IMR-90 (cell line): ENCODE results near the gene WRAP73. TPM values are rescaled to one million over a fixed set of nuclear protein-coding genes. Genes with fewer than 3 reads are reported as not detected.

Experiments
- ATAC-seq: fragments of 200-7000 bp; cut with Tn5 transposase; 2 replicates; pipeline ENCODE4 v1.9.1; 2020; ENCODE audit warnings: low read depth, mild to moderate bottlenecking, moderate library complexity
- BruUV-seq: library from RNA; stranded (reverse); fragments of 400-500 nt; replicated peaks from 2 replicates; lab custom pipeline; 2021; lab: Mats Ljungman, UMichigan
- CTCF ChIA-PET: fragments of 300-600 bp; formaldehyde crosslinking; extraction: SDS; loops from one replicate; lab custom pipeline; 2021; ENCODE audit warnings: antibody characterized with exemption; lab: Yijun Ruan, JAX
- POLR2A ChIA-PET: fragments of 300-600 bp; sonication (Branson Sonifier 250); formaldehyde crosslinking; loops from one replicate; lab custom pipeline; 2022; ENCODE audit warnings: antibody characterized with exemption; ENCODE audit not compliant: unreplicated experiment; lab: Charles Lee
- DNase-seq: peaks from one replicate; pipeline ENCODE4 v3.0.0; 2013
- H2AFZ ChIP-seq: replicated peaks from 2 replicates; pipeline ENCODE3; 2013; ENCODE audit warnings: low read length, mild to moderate bottlenecking; ENCODE audit not compliant: poor library complexity
- H2AK5ac ChIP-seq: 2 replicates; pipeline ENCODE4 v1.6.1; 2013; ENCODE audit warnings: low read depth, low read length, inconsistent platforms
- H2AK9ac ChIP-seq: replicated peaks from 2 replicates; pipeline ENCODE3; 2013; ENCODE audit warnings: mild to moderate bottlenecking, low read depth, low read length, moderate library complexity; ENCODE audit not compliant: poor library complexity
- H2BK120ac ChIP-seq: 2 replicates; pipeline ENCODE4 v1.6.1; 2013; ENCODE audit warnings: low read depth, low read length, inconsistent platforms
- H2BK15ac ChIP-seq: 3 replicates; pipeline ENCODE4 v1.6.1; 2013; ENCODE audit warnings: low read depth, low read length, inconsistent platforms
- H2BK20ac ChIP-seq: 2 replicates; pipeline ENCODE4 v1.6.1; 2013; ENCODE audit warnings: low read depth, mild to moderate bottlenecking, inconsistent platforms, low read length, moderate library complexity
- H2BK5ac ChIP-seq: 2 replicates; pipeline ENCODE4 v1.6.1; 2013; ENCODE audit warnings: mild to moderate bottlenecking, low read depth, low read length, inconsistent platforms; ENCODE audit not compliant: poor library complexity, severe bottlenecking
- H3K14ac ChIP-seq: replicated peaks from 2 replicates; pipeline ENCODE4 v1.6.1; 2013; ENCODE audit warnings: low read depth, low read length, inconsistent platforms
- H3K18ac ChIP-seq: 2 replicates; pipeline ENCODE4 v1.6.1; 2013; ENCODE audit warnings: low read depth, low read length, control low read depth
- H3K23ac ChIP-seq: 2 replicates; pipeline ENCODE4 v1.6.1; 2013; ENCODE audit warnings: low read depth, low read length, inconsistent platforms
- H3K27ac ChIP-seq: 2 replicates; pipeline ENCODE4 v1.5.1; 2013; ENCODE audit warnings: mild to moderate bottlenecking, control low read depth, low read length; ENCODE audit not compliant: insufficient read depth
- H3K27me3 ChIP-seq: 2 replicates; pipeline ENCODE4 v1.6.1; 2013; ENCODE audit warnings: low read length; ENCODE audit not compliant: control insufficient read depth, insufficient read depth
- H3K36me3 ChIP-seq: 2 replicates; pipeline ENCODE4 v1.6.1; 2013; ENCODE audit warnings: low read length, mixed read lengths; ENCODE audit not compliant: control insufficient read depth, insufficient read depth
- H3K4ac ChIP-seq: 2 replicates; pipeline ENCODE4 v1.6.1; 2013; ENCODE audit warnings: low read depth, low read length, inconsistent platforms
- H3K4me1 ChIP-seq: 2 replicates; pipeline ENCODE4 v1.6.1; 2013; ENCODE audit warnings: low read length, mixed read lengths; ENCODE audit not compliant: control insufficient read depth, insufficient read depth
- H3K4me2 ChIP-seq: 2 replicates; pipeline ENCODE4 v1.6.1; 2013; ENCODE audit warnings: low read depth, mild to moderate bottlenecking, control low read depth, low read length, moderate library complexity
- H3K4me3 ChIP-seq: 2 replicates; pipeline ENCODE4 v1.5.1; 2013; ENCODE audit warnings: low read depth, mild to moderate bottlenecking, control low read depth, low read length, moderate library complexity; ENCODE audit not compliant: insufficient read depth
- H3K56ac ChIP-seq: 2 replicates; pipeline ENCODE4 v1.6.1; 2013; ENCODE audit warnings: low read length, inconsistent platforms; ENCODE audit not compliant: insufficient read depth; ENCODE audit errors: extremely low read depth
- H3K79me1 ChIP-seq, 2 experiments: 2 replicates each; pipeline ENCODE4 v1.6.1; 2013; ENCODE audit warnings: low read length in 2 of 2, inconsistent platforms in 1 of 2, low read depth in 1 of 2
- H3K9ac ChIP-seq: 2 replicates; pipeline ENCODE4 v1.6.1; 2013; ENCODE audit warnings: low read depth, low read length, control low read depth
- H3K9me1 ChIP-seq: 2 replicates; pipeline ENCODE4 v1.6.1; 2013; ENCODE audit warnings: low read length, inconsistent platforms; ENCODE audit not compliant: insufficient read depth
- H3K9me3 ChIP-seq: 2 replicates; pipeline ENCODE4 v1.6.1; 2013; ENCODE audit warnings: low read length; ENCODE audit not compliant: control insufficient read depth, insufficient read depth
- H4K20me1 ChIP-seq: 2 replicates; pipeline ENCODE4 v1.6.1; 2013; ENCODE audit warnings: low read length, inconsistent platforms; ENCODE audit not compliant: insufficient read depth
- H4K5ac ChIP-seq: 2 replicates; pipeline ENCODE4 v1.6.1; 2013; ENCODE audit warnings: mild to moderate bottlenecking, low read depth, low read length, control low read depth
- H4K8ac ChIP-seq, 2 experiments: 2 replicates each; pipeline ENCODE4 v1.6.1; 2013; ENCODE audit warnings: low read depth in 2 of 2, low read length in 2 of 2, control low read depth in 1 of 2, inconsistent platforms in 1 of 2
- H4K91ac ChIP-seq: 2 replicates; pipeline ENCODE4 v1.6.1; 2013; ENCODE audit warnings: low read depth, low read length, inconsistent platforms; ENCODE audit not compliant: insufficient read depth
- BHLHE40 ChIP-seq: fragments of 150-350 bp; IDR thresholded peaks from 2 replicates; pipeline ENCODE4 v1.6.1; 2016; ENCODE audit warnings: mild to moderate bottlenecking, low read depth, low read length
- CEBPB ChIP-seq: IDR thresholded peaks from 2 replicates; pipeline ENCODE4 v1.6.1; 2012; ENCODE audit warnings: low read depth, low read length, improper control_type of control experiment
- CHD1 ChIP-seq: IDR thresholded peaks from 2 replicates; pipeline ENCODE4 v1.6.1; 2012; ENCODE audit warnings: low read depth, low read length, improper control_type of control experiment
- FOS ChIP-seq: fragments of 150-350 bp; IDR thresholded peaks from 2 replicates; pipeline ENCODE4 v1.6.1; 2016; ENCODE audit warnings: low read depth, low read length
- MAFK ChIP-seq: IDR thresholded peaks from 2 replicates; pipeline ENCODE4 v1.6.1; 2012; ENCODE audit warnings: low read depth, low read length, improper control_type of control experiment
- MAZ ChIP-seq: IDR thresholded peaks from 2 replicates; pipeline ENCODE4 v1.6.1; 2012; ENCODE audit warnings: low read depth, mild to moderate bottlenecking, low read length, improper control_type of control experiment, moderate library complexity, borderline replicate concordance
- MXI1 ChIP-seq: IDR thresholded peaks from 2 replicates; pipeline ENCODE4 v1.6.1; 2012; ENCODE audit warnings: low read depth, mild to moderate bottlenecking, low read length, moderate library complexity, borderline replicate concordance
- NFE2L2 ChIP-seq: fragments of 150-350 bp; IDR thresholded peaks from 2 replicates; pipeline ENCODE4 v1.6.1; 2016; ENCODE audit warnings: low read depth, mild to moderate bottlenecking, low read length
- POLR2A ChIP-seq: IDR thresholded peaks from 2 replicates; pipeline ENCODE4 v1.6.1; 2012; ENCODE audit warnings: mild to moderate bottlenecking, low read depth, low read length
- RAD21 ChIP-seq: IDR thresholded peaks from 2 replicates; pipeline ENCODE4 v1.6.1; 2012; ENCODE audit warnings: low read length, improper control_type of control experiment
- RCOR1 ChIP-seq: IDR thresholded peaks from 2 replicates; pipeline ENCODE4 v1.6.1; 2012; ENCODE audit warnings: mild to moderate bottlenecking, low read length, improper control_type of control experiment; ENCODE audit not compliant: insufficient replicate concordance
- RFX5 ChIP-seq: IDR thresholded peaks from 2 replicates; pipeline ENCODE4 v1.8.0; 2012; ENCODE audit warnings: low read depth, mild to moderate bottlenecking, low read length, moderate library complexity
- SMC3 ChIP-seq: fragments of 150-350 bp; IDR thresholded peaks from 2 replicates; pipeline ENCODE4 v1.6.1; 2016; ENCODE audit warnings: low read depth, mild to moderate bottlenecking, antibody characterized with exemption, low read length, moderate library complexity
- WGBS, 2 experiments: methylation state at CpG; one replicate each; pipeline versions ENCODE4 v1.1.5 to v1.1.7; 2013; ENCODE audit warnings: missing lambda C conversion rate in 2 of 2; ENCODE audit not compliant: insufficient read length in 1 of 2; ENCODE audit errors: extremely low coverage in 2 of 2; 5-methylcytosine and 5-hydroxymethylcytosine counted together
- dilution Hi-C: fragments of 300-500 bp; cut with HindIII; formaldehyde crosslinking; loops from one replicate; pipeline ENCODE4 v1.14.3; 2018; ENCODE audit warnings: low sequenced_read_pairs; ENCODE audit not compliant: unreplicated experiment
- in situ Hi-C: fragments of 300-500 bp; cut with MboI; formaldehyde crosslinking; loops from 3 replicates; pipeline ENCODE4 v1.14.3; 2019; ENCODE audit warnings: low sequenced_read_pairs, inconsistent platforms, mixed read lengths
- intact Hi-C: fragments of 100-400 bp; cut with micrococcal nuclease; formaldehyde crosslinking; loops from 2 replicates; pipeline ENCODE4 v1.10.0; 2022
- polyA plus RNA-seq, 3 experiments: library from polyadenylated mRNA; depleted of rRNA; stranded (reverse); fragments of >200 nt; gene quantifications; 2 replicates each; pipeline ENCODE4 v1.2.3, GENCODE V29; 2012; ENCODE audit warnings: low replicate concordance in 1 of 3
- total RNA-seq: library from RNA; depleted of rRNA; stranded (reverse); fragments of >200 nt; gene quantifications from 2 replicates; pipeline ENCODE4 v1.2.3, GENCODE V29; 2012
- TF ChIP-seq, protein P1 (sequence below): fragments of 150-350 bp; IDR thresholded peaks from 2 replicates; pipeline ENCODE4 v1.6.1; 2017; ENCODE audit warnings: mild to moderate bottlenecking, antibody characterized with exemption, low read length, low read depth
- TF ChIP-seq, protein P2 (sequence below): conservative IDR thresholded peaks from 2 replicates; pipeline ENCODE4 v1.5.1; 2012; ENCODE audit warnings: mild to moderate bottlenecking, low read depth, low read length, improper control_type of control experiment
- TF ChIP-seq, protein P3 (sequence below): fragments of 150-350 bp; IDR thresholded peaks from 2 replicates; pipeline ENCODE4 v1.6.1; 2016; ENCODE audit warnings: low read depth, mild to moderate bottlenecking, low read length, moderate library complexity, borderline replicate concordance

The WRAP73 gene
- total and polyA plus RNA-seq, 2 of the 4 experiments (the other 2 are of a cell fraction): 10.8 to 23.6 TPM

DNA sequence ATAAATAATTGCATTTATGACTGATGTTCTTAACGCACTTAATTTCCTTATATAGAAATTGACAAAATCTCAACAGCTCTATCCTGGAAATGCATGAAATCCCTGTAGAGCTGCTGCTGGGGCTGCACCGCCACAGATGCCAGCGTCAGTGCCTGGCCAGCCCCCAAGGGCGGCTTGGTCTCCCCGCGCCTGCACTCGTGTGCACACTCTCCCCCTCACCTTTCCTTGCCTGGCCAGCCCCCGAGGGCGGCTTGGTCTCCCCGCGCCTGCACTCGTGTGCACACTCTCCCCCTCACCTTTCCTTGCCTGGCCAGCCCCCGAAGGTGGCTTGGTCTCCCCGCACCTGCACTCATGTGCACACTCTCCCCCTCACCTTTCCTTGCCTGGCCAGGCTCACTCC is 13.8 kb downstream of the WRAP73 start:
- intact Hi-C loops (no loop called here), in situ Hi-C loops (no loop called here), dilution Hi-C loops (no loop called here)
- no peaks in the 10 kb centered on the region for H3K4me1 ChIP-seq
- no peaks in the 10 kb centered on the region for H3K9me1 ChIP-seq
- no peak overlapping the region for H2BK15ac ChIP-seq
- H2AFZ ChIP-seq: no peak overlapping the region
- no peaks in the 10 kb centered on the region for H4K20me1 ChIP-seq
- no peak overlapping the region for H2BK5ac ChIP-seq
- CTCF ChIA-PET: no interaction called here
- DNase-seq: no peak
- H2AK9ac ChIP-seq: no peak overlapping the region
- no peak overlapping the region for H3K27ac ChIP-seq
- no peak overlapping the region for H3K9ac ChIP-seq
- peaks cover 60% of the 10 kb centered on the region for H3K36me3 ChIP-seq
- TF ChIP-seq RAD21: no peak
- TF ChIP-seq FOS: no peak
- TF ChIP-seq, protein P1, sequence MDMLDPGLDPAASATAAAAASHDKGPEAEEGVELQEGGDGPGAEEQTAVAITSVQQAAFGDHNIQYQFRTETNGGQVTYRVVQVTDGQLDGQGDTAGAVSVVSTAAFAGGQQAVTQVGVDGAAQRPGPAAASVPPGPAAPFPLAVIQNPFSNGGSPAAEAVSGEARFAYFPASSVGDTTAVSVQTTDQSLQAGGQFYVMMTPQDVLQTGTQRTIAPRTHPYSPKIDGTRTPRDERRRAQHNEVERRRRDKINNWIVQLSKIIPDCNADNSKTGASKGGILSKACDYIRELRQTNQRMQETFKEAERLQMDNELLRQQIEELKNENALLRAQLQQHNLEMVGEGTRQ: no peak
- no peak for TF ChIP-seq CHD1
- TF ChIP-seq CEBPB: no peak
- TF ChIP-seq, protein P2, sequence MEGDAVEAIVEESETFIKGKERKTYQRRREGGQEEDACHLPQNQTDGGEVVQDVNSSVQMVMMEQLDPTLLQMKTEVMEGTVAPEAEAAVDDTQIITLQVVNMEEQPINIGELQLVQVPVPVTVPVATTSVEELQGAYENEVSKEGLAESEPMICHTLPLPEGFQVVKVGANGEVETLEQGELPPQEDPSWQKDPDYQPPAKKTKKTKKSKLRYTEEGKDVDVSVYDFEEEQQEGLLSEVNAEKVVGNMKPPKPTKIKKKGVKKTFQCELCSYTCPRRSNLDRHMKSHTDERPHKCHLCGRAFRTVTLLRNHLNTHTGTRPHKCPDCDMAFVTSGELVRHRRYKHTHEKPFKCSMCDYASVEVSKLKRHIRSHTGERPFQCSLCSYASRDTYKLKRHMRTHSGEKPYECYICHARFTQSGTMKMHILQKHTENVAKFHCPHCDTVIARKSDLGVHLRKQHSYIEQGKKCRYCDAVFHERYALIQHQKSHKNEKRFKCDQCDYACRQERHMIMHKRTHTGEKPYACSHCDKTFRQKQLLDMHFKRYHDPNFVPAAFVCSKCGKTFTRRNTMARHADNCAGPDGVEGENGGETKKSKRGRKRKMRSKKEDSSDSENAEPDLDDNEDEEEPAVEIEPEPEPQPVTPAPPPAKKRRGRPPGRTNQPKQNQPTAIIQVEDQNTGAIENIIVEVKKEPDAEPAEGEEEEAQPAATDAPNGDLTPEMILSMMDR: no peak
- TF ChIP-seq RFX5: no peak
- TF ChIP-seq, protein P3, sequence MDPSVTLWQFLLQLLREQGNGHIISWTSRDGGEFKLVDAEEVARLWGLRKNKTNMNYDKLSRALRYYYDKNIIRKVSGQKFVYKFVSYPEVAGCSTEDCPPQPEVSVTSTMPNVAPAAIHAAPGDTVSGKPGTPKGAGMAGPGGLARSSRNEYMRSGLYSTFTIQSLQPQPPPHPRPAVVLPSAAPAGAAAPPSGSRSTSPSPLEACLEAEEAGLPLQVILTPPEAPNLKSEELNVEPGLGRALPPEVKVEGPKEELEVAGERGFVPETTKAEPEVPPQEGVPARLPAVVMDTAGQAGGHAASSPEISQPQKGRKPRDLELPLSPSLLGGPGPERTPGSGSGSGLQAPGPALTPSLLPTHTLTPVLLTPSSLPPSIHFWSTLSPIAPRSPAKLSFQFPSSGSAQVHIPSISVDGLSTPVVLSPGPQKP: no peak
- no peak for TF ChIP-seq MAFK
- TF ChIP-seq POLR2A: no peak
- no peak for TF ChIP-seq RCOR1
- TF ChIP-seq SMC3: no peak
- TF ChIP-seq MAZ: no peak
- no peak for TF ChIP-seq NFE2L2
- TF ChIP-seq MXI1: no peak
- TF ChIP-seq BHLHE40: no peak
- H3K14ac ChIP-seq: no peak overlapping the region
- H2BK120ac ChIP-seq: no peak overlapping the region
- no peak overlapping the region for H4K5ac ChIP-seq
- no peak overlapping the region for H4K91ac ChIP-seq
- no peaks in the 10 kb centered on the region for H3K9me3 ChIP-seq
- no peak overlapping the region for H3K4me3 ChIP-seq
- H3K4me2 ChIP-seq: no peak overlapping the region
- H3K18ac ChIP-seq: no peak overlapping the region
- no peak overlapping the region for H3K4ac ChIP-seq
- ATAC-seq: no peak
- no peaks in the 10 kb centered on the region for H3K27me3 ChIP-seq
- POLR2A ChIA-PET: no interaction called here
- H2AK5ac ChIP-seq: no peak overlapping the region
- 0 out of 4 replicates have a peak, but pooled peaks cover 0 to 1% of the 10 kb centered on the region in 2 experiments for H3K79me1 ChIP-seq
- BruUV-seq: no TSS peak
- WGBS, 2 experiments: 90% methylated on average over 9 of the region's 14 CpGs; no CpG with 5 or more reads in 1 of the 2 experiments
- H4K8ac ChIP-seq: no peak overlapping the region
- no peak overlapping the region for H2BK20ac ChIP-seq
- no peak overlapping the region for H3K56ac ChIP-seq
- H3K23ac ChIP-seq: no peak overlapping the region
